Measurements from ENCODE around the gene THRB.

The THRB gene

DNA sequence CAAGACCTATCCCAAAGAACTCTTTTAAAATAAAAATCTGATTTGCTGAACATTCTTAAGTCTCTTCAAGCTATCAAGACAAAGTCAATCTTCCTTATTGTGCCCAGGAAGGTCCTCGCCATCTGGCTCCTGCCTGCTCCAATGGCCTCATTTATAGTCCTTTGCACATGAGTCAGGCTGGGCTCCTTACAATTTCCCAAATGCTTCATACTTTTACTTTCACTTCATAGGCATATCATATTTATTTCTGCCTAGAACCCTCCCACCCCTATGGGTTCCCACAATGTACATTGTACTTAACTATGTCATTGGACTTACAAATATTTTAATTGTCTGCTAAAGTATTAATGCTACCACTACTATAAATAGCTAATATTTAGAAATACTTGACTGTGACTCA lies 9.1 kb downstream of the THRB start:
- DNase-seq: no peak

DNA sequence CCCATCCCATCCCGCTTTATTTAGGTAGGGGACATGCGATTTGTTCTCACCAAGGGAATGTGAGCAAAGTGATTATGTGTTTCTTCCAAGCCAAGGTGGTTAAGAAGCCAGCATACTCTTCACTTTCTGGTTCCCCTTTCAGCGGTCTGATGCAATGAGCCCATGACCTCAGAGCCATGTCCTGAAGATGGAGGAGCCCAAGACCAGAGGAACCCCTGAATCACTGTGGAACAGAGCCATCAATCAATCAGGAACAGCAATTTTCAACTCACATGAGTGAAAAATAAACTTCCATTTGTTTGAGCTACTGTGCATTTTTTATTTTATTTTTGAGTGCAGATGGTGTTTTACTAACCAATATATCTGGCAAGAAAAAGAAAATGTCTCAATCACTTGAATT lies 10.8 kb downstream of the THRB start:
- no peak for DNase-seq

DNA sequence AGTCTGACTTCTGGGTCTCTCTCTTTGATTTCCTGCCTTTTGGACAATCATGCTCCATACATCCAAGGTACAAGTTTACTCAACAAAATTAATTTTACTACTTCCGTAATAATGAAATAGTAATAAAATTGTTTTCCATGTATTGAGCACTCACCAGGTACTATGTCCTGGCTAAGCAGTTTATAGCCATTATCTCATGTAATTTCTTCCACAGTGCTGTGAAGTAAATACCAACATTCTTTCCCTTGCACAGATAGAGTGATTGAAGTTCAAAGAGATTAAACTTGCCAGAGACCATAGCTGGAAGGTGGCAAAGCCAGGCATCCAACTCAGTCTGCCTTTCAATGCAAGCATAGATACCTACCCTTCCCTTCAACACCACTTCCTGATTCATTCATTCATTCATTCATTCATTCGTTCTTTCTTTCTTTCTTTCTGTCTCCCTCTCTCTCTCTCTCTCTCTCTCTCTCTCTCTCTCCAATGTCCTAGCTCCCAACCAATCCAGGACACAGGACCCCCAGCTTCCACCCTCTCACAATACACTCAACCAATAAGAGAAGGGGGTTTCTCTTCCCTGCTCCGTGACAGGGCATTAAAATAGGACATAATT lies 12.4 kb downstream of the THRB start:
- DNase-seq: no peak

- DNase-seq: no peak
Measured at GRCh38 chr3:24481193-24481592, 13.5 kb downstream of the THRB start.

DNA sequence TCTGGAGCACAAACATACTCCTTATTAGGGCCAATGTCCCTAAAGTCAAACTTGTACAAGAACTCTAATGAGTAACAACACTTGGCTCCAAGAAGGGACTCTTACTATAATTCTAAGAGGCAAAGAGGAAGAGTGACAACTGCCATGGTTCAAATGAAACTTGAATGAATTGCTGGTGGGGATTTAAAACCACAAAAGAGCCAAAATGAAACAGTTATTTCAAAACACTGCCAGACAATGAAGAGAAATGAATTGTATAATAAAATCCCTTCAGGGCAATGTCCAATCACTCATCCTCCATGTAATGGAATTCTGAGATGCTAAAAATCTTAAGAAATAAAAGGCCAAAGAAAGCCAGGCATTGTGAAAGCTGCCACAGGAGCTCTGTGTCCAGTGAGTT lies 14.2 kb downstream of the THRB start:
- no peak for DNase-seq

DNA sequence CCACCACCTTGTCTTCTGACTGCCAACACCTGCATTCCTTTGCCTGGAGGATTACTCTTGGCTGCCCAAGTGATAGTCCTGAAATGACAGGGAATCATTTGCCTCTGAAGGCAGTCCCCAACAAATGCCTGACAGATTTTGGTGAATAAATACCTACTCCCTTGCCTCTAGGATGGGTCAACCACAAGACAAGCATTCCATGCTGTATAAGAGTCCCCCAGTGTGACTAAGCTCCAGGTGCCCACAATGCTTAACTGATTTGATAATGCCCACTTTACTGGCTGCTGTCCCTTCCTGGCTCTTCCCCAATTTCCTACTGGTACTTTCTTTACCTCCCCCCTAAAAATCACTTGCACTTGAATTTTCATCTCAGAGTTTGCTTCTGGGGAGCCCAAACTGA lies 14.8 kb downstream of the THRB start:
- no peak for DNase-seq

DNA sequence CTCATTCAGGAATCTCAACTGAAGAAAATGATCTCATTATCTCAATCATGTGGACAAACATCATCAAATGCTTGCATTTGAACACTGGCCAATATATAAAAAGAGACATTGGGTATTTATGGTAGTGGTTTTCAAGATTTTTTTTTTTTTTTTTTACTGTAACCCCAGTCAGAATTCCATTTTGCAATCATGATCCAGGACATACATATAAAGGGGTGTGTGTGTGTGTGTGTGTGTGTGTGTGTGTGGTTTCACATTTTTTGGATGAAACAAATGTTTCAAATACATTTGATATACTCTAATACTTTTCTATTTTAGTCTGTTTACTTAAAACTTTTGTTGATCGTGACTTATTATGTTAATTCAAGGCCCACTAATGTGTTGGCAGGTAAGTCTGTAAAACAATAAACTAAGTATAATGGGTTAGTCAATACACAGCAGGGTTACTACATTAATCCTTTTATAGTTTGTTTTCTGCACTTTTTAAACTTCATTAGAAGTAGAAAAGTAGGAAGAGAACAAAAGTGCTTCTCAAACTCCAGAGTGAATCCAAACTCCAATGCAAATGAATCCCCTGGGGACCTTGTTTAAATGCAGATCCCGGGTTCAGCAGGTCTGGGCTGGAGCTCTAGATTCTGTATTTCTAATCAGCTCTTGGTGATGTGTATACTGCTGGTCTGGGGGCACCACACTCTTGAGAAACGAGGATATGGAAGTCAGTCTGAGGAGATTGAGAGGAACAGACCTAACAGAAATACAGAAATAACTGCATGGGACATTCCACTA lies 17.6 kb downstream of the THRB start:
- DNase-seq: no peak

GRCh38 chr3:24475925-24476324 lies 18.7 kb downstream of the THRB start:
- DNase-seq: no peak

DNA sequence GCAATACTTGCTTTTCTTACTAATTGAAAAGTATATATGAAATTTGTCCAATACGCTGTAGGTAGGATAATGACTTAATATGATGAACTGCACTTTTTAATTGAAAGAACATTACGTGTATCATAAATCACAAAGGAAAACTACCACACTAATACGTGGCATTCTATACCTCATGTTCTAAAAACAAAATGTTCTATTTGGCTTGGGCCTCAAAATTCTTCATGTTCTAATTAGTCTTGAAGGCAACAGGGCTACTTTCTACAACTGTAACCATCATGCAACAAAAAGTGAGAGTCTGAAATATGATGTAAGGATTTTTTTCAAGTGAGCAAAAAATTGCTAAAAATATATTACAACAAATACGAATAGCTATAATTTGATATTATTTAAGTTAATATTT lies 19.8 kb downstream of the THRB start:
- DNase-seq: no peak

- no peak for DNase-seq
Measured at GRCh38 chr3:24472358-24472757, 22.3 kb downstream of the THRB start.

DNA sequence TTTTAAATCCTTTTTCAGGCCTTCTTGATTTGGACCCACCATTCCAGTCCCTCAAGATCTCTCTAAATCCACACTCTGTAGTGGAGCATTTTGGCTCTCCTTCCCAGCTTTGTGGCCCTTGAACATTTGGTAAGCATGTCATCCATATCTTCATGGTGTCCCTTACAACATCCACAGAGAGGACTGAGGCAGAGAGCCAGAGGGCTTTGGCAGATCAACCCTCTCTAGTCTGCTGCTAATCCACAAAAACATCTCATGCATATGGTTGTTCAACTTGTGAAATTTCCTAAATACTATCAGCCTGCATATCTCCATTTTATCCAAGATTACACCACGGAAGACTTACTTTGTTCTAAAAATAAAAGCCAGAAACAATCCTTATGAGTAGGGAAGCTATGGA lies 23.2 kb downstream of the THRB start:
- no peak for DNase-seq

DNA sequence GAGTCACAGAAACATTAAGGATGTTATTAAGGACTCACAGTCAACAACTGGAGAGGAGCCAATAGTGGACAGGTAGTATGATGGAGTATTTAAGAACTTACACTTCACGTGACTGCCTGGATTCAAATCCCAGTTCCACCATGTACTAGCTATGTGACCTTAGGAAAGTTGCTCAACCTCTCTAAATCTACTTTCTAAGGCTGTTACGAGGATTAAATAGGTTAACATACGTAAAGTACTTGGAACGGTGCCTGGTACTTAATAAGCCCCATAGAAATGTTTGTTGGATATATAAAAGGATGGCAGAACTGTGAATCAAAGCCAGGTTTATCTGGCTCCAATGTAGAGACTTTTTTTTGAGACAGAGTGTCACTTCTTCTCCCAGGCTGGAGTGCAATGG lies 24.4 kb downstream of the THRB start:
- DNase-seq: no peak

GRCh38 chr3:24464389-24464788 lies 30.3 kb downstream of the THRB start:
- DNase-seq: no peak

GRCh38 chr3:24462737-24463136 lies 31.9 kb downstream of the THRB start:
- DNase-seq: no peak

DNA sequence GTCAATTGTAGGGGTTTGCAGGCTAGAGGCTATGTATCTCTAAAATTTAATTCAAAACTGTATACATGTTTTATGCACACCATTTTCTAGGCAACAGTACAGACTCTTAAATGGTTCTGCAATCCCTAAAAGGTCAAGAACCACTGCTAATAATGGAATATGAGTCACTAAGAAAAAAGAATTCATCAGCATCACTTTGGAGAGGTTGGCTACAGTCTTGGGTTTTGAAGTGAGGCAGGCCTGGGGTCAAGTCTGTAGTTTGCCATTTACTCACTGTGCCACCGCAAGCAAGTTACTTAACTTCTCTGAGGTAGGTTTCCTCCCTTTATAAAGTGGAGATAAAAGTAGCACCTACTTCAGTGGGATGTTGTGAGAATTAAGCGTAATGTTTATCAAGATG lies 33.7 kb downstream of the THRB start:
- no peak for DNase-seq

GRCh38 chr3:24457719-24458118 lies 36.9 kb downstream of the THRB start:
- no peak for DNase-seq

DNA sequence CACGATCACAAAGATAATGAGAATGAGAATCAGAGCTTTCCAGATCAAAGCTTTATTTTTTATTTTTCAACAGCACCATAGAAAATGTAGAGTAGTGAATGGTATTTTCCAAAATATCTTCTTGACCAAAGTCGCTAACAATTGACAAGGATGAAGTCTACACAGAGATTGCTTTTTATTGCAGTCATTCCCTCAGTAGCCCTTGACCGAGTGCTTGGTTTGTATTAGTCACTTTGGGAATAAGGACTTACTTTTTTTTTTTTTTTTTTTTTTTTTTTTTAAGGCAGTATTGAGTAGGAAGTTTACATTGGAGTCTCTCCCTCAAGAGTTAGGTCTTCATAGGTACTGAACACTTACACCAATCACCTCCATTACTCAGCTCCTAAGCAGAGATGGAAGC lies 39.8 kb downstream of the THRB start:
- DNase-seq: no peak

DNA sequence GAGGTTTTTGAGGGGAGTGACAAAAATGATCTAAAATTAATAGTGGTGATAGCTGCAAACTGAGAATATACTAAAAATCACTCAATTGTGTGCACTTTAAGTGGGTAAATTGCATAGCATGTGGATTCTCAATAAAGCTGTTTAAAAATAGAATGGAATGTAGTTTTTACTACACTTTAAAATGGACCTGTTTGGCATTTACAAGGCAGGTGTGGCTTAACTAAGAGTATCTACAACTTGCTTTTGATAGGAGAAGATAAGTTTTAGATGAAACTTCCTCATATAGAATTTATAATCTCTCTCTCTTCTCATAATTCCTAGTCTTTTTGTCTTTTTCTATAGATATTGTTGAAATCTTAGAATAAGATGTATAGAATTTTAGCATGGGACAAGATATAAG lies 40.3 kb downstream of the THRB start:
- no peak for DNase-seq

DNA sequence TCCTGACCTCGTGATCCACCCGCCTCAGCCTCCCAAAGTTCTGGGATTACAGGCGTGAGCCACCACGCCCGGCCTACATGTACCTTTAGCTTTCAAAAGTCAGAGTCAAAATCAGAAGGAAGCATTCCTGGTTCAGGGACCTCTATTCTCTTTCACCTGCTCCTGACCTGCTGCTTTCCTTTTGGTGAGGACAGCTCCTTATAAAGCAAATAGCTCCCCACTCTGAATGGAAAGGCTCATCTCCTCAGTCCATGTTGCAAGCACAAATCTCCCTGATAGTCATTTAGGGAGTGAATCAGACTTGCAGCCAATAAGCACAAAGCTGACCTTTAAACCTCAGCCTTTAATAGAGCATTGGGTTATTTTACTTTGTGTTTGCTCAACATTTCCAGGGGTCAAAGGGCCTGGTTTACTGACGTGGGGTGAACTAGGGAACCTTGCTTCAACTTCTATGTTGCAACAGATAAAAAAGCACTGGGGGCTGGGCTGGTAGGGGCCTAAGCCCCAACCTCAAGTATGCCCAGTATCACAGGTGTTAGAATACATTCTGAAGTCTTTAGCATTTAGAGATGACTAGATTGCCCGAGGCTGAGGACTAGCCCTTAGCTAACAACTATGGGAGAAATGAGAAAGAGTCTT lies 43.1 kb downstream of the THRB start:
- DNase-seq: no peak

DNA sequence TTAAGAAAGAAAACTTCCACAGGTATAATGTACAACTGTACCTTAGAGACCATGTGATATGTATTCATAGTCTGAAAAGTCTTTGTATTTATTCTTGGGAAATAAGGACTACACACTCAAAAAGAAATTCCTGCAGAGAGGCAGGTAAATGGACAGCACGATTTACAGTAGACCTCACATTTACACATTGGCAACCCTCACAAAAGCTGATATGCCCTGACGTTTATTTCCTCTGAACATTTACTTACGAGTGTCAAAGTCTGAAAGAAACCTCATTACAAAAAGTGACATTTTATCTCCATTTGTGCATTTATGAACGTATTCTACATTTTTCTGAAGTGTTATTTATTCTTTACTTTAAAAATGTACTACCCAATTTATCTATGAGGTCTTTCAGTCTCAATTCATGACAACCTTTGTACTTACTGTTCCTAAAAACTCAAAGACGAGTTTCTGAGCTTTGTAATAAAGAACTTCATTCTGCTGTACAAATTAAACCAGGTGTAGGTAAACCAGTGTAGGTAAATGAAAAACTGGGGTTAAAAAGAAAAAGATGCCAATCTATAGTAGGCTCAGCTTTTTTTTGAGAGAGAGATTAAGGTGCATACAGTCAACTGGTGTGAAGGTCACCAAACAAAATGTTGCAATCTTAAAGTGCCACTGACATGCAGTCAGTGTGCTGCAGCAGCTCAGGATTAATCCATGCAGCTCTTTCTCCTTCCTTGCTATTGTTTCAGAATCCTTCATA lies 44.3 kb downstream of the THRB start:
- no peak for DNase-seq

- DNase-seq: no peak
Measured at GRCh38 chr3:24447836-24448235, 46.8 kb downstream of the THRB start.

DNA sequence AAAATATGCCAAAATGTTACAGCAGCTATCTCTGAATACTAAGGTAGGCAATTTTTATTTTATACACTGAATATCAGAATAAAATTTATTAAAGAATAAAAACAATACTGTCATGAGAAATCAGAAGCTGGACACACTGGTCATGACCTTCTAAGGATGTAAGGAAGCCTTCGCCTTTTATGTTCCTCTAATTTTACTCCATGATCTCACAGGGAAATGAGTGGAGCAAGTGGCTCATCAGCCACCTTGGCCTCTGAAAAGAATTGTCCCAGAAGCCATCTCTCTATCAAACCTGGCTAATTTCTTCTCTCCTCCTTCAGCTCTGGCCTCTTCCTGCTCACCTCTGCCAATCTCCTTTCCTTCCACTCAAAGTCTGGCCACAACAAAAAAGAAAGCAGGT lies 48.6 kb downstream of the THRB start:
- no peak for DNase-seq

DNA sequence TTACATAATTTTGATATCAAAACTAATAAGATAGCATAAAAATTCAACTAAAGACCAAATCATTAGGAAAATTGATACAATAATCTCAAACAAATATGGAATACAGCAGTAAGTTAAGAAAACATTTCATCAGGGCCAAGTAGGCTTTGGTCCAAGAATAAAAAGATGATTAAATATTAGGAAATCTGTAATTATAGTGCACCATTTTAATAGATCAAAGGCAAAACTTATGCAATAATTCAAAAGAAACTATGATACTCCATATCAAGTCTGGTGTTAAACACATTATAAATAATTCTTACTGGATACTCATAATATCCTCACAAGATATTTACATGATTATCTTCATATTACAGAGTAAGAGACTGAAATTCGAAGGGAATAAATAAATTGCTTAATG lies 51.2 kb downstream of the THRB start:
- DNase-seq: no peak

All from DMS79 treated with DMSO at 0.1 percent for 48 hours (cell line).